GF-D8 (cell line): ENCODE data around the gene GZMA.

ENCODE experiments used
- DNase-seq: peaks from one replicate; lab custom pipeline; 2025; lab: John Stamatoyannopoulos, UW

The GZMA gene

DNA sequence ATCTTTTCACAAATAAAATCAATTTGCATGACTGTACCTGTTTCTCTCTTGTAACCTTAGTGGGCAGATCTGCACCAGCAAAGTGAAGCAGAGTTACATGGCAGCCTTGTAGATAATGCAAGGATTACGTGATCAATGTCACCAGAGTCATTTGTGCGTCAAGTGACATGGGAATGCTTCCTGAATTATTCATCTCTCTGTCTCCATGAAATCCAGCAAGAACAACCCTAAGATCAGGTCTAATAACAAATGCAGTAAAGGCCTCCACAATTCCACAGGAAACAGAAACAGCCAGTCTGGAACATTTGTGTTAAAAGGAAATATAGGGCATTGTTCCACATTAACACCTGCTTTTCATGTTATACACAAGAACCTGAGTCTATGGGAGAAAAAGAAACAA lies 7.8 kb downstream of the GZMA start:
- DNase-seq = no peak

GRCh38 chr5:55113327-55113726 lies 10.9 kb downstream of the GZMA start:
- DNase-seq = no peak

DNA sequence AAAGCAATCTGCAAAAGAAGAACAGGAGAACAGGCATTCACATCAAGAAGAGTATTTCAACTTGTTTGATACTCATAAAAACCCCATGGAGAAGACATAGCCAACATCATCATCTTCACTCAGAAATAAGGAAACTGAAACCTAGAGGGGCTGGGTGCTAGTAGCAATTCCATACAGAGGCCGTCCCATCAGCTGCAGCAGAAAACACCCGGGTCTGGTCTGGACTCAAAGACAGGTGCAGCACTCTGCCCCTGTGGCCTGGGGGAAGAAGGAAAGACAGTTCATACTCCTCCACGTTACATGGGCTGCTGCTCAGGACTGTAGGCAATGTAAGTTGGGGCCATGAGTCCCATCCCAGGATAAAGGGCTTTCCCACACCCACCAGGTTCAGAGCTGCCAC lies 11.6 kb downstream of the GZMA start:
- no peak for DNase-seq

GRCh38 chr5:55123365-55123764 lies 20.9 kb downstream of the GZMA start:
- DNase-seq = no peak

GRCh38 chr5:55134053-55134722 lies 31.7 kb downstream of the GZMA start:
- no peak for DNase-seq

DNA sequence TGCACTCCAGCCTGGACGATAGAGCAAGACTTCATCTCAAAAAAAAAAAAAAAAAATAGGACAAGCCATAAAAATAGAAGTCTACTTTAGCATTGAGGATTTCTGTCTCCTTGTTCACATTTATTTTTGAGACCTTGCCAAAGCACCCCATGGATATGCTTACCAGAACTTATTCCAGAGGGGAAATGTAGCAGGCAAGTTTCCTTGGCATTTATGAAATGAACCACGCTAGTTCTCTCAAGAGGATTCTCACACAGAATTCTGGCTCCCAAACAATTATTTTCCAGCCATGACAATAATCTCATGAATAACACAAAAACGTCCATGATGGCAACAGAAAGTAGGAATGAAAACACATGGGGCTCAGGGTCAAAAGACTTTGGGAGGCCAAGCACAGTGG lies 34.1 kb downstream of the GZMA start:
- no peak for DNase-seq

DNA sequence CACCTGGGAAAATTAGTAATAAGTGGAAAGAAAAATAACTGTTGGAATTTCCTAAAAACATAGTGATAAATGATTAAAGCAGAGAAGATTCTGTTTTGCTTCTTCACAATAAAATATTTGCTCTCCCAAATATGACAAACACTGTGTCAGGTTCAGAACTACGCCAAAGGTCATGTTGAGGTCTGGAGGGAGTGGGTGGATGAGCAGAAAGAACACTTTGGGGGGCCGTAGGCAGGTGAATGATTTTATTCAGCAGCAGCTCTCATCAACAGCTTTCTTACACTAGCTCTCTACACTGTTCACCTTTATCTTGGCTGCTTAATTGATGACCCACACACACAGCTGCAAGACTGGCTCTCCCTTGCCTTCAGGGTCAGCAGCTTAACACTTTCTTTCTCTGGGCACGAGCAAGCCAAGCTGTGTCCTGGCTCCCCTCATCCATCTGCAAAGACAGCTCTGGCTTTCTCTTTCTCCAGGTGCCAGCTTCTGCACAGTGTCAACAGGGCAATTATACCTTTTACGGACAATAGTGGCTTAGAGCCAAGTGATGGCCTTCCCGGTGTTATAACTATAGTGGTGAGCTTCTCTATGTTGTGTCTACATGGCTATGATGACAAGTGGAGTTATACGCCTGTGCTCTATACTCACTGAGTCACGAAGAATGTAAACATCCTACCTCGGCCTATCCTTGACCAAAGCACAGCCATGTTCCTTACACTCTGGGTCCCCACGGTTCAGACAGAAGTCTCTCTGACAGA lies 38.6 kb downstream of the GZMA start:
- no peak for DNase-seq

DNA sequence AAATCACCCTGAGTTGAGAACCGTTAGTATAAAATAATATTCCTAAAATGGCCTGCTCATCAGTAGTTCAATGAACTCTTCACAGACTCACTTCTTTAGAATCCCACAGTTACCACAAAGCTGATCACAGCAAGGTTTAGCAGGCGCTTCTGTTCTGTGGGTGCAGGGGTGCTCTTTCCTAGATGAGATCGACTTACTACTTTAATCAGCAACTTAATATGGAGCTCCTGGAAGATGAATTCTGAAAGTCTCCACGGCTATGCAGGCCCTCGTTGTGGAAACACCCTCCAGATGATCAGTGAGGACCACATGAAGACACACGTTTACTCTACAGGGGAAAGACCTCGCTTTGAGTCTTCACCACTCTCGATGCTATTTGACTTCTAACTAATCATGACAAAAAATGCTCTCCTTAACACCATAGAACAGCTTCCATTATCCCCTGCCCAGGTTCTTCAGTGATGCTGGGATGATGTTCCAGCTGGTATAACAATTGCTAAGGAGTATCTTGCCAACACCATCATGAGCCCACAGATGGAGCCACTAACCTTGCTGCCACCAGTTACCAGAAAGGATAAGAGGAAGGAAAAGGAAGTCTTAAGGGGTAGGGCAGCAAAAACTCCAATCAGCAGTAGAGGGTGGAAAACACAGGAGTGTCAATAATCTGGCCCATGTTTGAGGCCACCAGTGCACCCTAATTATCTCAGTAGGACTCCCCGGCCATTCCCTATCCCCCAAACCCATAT lies 39.7 kb downstream of the GZMA start:
- DNase-seq = no peak

DNA sequence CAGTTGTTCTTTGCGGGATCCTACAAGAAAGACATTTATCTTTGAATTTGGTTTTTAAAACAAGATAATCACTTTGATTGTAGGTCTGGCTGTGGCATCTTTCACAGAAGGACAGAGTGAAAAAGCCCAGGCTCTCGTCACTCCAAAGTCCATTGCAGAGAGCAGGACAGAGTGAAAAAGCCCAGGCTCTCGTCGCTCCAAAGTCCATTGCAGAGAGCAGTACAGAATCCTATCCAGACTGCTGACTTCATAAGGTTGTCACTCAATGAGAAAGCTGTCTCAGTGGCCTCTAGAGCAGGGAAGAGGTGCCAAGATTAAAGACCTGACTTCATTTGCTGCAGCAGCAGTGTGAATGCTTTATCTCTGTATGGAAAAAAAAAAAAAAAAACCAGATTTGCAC lies 41.2 kb downstream of the GZMA start:
- DNase-seq = no peak

GRCh38 chr5:55146080-55146479 lies 43.6 kb downstream of the GZMA start:
- DNase-seq = no peak

GRCh38 chr5:55146543-55147151 lies 44.2 kb downstream of the GZMA start:
- peak; percentile 0 for DNase-seq

GRCh38 chr5:55149308-55149795 lies 46.9 kb downstream of the GZMA start:
- no peak for DNase-seq

GRCh38 chr5:55151923-55152842 lies 49.7 kb downstream of the GZMA start:
- DNase-seq = no peak

GRCh38 chr5:55154873-55155272 lies 52.4 kb downstream of the GZMA start:
- DNase-seq = no peak
